Stimulated activated CD8-positive, alpha-beta memory T cell treated with anti-CD3 and anti-CD28 coated beads, Interleukin-4, amount 100 ng/mL, for 48 hours (primary cell): ENCODE results near the gene CRYAB.
"Not testable (repeated sequence)": the region's sequence is repeated elsewhere in the genome, so short reads cannot be mapped to it uniquely, and the experiment has no call there.

Source experiments
- DNase-seq: peaks from one replicate; pipeline ENCODE4 v3.0.0-alpha.2; 2020

CRYAB gene

DNA sequence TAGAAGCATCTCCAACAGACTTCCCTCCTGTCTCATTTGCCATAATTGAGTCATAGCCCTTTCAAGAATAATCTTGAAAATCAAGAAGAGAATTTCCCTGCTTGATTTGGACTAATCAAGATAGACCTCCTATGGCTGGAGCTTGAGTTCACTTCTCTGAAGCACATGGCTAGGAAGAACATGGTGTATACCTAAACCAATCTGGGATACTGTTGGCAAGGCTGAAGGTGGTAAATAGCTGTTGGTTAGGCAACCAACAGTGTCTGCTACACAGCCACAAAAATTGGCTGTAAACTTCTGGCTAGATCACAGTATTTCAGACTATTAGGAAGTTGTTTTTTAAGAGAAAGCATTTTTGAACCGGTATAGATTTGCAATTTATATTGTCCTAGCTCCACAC lies 4.9 kb downstream of the CRYAB start:
- DNase-seq = no peak

DNA sequence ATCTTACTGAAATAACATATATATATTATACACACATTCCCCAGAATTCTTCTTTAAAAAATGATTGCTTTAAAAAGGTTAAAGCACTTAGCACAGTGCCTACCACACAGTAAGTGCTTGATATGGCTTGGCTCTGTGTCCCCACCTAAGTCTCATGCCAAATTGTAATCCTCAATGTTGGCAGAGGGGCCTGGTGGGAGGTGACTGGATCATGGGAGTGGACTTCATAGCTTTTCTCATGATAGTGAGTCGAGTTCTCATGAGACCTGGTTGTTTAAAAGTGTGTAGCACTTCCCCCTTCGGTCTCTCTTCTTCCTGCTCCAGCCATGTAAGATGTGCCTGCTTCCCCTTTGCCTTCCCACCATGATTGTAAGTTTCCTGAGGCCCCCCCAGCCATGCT lies 6.2 kb downstream of the CRYAB start:
- no peak for DNase-seq

DNA sequence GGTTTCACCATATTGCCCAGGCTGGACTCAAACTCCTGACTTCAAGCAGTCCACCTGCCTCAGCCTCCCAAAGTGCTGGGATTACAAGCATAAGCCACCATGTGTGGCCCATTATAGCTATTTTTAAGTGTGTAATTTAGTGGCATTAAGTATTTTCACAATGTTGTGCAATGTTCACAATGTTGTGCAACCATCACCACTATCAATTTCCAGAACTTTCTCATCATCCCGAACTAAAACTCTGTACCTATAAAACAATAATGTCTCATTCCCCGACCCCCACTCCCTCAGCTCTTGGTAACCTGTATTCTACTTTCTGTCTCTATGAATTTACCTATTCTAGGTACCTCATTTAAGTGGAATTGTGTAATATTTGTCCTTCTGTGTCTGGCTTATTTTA lies 24.7 kb downstream of the CRYAB start:
- DNase-seq = no peak

DNA sequence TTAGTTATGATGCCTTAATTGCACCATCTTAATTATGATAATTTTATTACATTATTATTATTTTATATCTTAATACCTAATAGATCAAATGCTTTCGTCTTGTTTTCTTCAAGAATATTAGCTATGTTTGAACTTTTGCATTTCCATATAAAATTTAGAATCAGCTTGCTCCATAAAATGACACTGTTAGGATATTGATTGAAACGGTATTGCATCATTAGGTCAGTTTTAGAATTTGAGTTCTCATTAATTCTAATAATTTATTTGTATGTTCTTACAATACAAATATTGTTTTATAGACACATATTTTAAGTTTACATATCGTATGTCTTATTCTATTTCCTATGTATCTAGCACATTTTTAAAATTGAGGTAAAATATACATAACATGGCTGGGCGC lies 25.5 kb downstream of the CRYAB start:
- no peak for DNase-seq

DNA sequence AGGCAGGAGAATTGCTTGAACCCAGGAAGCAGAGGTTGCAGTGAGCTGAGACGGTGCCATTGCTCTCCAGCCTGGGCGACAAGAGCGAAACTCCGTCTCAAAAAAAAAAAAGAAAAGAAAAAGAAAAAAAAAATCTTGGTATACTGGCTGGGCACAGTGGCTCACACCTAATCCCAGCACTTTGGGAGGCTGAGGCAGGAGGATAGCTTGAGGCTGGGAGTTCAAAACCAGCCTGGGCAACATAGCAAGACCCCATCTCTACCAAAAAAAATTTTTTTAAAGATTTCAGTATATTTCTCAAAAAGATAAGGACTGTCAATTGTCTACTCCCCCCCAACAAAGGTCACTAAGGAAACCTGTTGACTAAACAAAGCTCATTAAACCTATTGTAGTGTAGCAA lies 26.5 kb downstream of the CRYAB start:
- not testable (repeated sequence) for DNase-seq

DNA sequence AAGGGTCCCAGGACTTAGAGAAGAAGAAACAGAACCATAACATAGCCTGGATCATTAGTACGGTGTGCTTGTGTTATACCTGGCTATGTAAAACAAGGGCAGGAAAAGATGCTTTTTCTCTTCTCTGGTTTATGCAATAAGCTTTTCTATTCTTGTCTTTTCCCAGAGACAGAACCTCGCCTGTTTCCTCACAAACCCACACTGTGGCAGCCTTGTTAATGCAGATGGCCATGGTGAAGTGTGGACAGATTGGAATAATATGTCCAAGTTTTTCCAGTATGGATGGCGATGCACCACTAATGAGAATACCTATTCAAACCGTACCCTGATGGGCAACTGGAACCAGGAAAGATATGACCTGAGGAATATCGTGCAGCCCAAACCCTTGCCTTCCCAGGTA lies 29.4 kb downstream of the CRYAB start:
- DNase-seq = no peak

DNA sequence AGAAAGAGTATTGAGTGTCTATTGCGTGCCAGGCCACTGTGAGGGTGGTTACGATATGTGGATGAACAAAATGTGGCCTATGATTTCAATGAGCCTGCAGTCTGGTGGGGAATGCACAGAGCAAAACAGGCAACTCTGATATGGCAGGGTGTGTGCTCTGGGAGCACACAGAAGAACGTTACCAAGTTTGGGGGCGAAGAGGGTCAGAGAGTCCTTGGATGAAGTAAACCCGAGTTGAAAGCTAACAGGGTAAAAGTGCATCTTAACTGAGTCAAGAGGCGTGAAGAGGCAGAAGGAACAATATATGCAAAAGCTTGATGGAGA lies 32.0 kb downstream of the CRYAB start:
- DNase-seq = no peak

DNA sequence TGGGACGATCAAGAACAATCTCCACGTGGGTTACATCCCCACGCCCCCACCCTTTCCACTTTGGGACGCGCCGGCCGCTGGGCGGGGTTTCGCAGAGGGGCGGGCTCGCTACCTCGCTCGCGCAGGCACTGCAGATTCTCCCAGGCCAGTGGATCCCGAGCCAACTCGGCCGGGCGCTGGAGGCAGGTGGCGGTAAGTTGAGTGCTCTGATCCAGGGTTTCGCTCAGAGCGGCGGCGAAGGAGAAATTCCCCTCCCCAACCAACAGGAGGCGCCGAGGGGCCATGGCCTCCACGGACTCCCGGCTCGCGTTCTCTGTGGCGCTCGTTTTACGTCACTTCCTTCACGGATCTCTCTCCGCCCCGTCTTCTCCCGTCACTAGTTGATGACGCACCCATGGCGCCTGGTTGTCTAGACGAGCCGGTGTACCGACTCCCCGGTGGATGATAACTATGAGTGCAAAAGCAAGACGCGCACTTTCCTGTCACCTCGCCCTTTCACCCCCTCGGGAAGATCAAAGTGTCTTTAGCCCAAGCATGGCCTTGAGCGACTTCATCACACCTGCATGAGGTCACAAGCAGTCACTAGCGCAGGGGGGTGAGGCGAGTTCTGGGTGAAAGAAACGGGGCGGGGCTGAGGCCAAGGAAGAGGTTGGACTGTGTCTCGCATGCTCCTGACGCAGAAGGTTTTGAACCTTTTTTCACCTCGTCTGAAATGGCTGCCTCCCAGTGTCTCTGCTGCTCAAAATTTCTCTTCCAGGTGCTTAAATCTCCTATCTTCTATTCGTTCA lies 32.5 kb downstream of the CRYAB start, which contains the start of the genes CFAP68 and FDXACB1:
CFAP68 (plus strand) TSS at position 693 of the 788 bp plus-strand sequence; CDS start at position 713, 20 bp downstream.
FDXACB1 (minus strand) TSS at position 317 of the 788 bp plus-strand sequence; CDS start at position 284, 33 bp downstream.
- peak; percentile 95 for DNase-seq

DNA sequence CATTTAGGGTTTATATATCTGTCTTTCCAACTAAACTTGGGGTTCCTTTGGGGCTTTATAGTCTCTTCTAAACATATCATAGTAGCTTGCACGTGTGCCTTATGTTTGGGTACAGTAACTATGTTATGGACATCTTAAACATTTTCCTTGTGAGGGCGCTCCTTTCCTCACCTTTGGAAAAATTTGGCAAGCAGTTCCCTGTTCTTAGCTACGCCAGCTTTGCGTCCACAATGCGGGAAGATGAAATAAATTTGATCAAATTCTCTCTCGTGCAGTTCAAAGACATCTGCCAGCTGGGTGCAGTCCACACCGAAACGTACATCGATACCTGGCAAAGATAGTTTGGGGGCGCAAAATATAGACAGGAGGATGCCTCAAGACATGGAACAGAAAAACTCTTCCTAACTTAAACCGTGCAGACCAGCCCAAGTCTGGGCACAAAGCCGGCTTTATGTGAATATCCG lies 33.2 kb downstream of the CRYAB start:
- DNase-seq = no peak

DNA sequence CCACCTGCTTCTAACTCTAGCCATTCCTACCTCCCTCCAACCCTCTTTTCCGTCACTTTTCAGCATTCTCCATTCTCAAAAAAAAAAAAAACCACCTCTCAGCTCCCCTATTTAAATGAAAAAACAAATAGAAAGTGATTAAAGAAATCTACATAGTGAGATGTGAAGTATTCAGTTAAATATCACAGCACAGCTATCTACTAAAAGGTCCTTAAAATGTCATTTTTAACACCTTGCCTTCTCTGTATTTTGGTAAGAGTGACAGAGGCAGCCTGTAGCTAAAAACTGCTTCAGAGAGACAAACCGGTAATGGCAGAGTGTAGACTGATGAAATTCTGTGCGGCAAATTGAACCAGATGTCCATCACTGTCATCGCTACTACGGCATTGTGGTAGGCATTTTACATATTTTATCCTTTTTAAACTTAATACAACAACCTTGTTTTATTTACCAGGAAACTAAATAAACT lies 39.8 kb downstream of the CRYAB start:
- DNase-seq = no peak

DNA sequence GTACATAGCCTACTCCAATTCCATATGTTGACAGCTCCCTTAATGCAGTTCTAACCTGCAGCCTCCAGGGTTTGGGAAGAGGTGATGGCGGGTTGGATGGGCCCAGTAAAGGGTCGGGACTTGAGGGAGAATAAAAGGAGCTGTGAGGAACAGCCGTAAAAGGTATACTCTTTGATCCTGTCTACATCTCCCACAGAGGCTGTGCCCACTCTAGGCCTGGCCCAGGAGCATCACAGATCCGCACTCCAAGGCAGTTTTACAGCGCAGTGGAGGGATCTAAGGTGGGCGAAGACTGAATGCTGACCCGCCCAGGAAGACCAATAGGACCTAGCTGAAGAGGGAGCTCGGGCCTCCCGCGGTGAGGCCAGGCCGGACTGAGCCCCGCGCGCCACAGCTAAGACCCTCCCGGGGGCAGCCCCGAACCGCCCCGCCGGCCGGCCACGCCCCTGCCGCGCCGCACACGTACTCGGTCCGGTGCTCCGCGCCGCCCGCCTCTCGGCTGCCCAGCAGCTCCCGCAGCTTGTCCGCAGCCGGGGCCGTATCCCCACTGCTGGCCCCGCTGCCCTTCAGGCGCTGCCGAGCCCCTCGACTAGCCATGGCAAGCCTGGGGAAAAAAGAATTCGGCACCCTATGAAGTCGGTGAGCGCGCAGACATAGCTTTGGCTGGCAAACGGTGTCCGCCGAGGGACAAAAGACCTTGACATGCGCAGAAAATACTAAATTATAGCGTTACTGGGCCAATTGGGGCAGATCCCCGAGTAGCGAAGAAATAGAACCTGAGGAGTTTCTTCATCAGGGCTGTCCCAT lies 40.5 kb downstream of the CRYAB start, which contains the start of gene ALG9:
ALG9 (minus strand) TSS at position 696 of the 807 bp plus-strand sequence; CDS start at position 597, 99 bp downstream.
- peak; percentile 94 for DNase-seq

DNA sequence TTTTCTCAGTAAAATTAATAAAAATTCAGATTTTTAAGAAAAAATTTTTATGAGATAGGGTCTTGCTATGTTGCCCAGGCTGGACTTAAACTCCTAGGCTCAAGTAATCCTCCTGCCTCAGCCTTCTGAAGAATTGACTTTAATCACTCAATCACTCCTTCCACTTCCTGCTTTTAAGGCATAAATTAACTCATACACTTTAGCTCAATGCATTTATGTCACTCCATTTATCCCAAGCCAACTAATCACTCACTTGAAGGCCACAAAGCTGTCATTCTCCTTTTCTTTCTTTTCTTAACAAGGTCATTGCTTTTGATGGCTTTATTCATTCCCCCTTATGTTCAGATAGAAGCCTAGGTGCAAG lies 41.1 kb downstream of the CRYAB start:
- no peak for DNase-seq

DNA sequence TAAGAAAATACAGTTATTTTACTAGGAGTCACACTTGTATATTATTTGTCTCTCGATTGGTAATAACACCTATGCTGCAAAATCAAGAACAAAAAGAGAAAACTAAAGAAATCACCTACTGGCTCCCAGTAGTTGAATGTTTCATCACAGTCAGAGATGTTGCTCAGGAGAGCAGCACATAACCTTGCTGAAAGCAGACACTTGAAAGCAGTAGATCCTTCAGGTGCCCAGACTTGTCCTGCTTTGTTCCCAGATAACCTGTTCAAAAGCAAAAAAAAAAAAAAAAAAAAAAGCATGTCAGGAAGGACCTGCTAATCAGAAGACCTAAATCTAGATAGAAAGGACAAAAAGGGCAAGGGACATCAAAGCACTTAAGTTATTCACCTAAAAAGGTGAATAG lies 41.5 kb downstream of the CRYAB start:
- DNase-seq = no peak

DNA sequence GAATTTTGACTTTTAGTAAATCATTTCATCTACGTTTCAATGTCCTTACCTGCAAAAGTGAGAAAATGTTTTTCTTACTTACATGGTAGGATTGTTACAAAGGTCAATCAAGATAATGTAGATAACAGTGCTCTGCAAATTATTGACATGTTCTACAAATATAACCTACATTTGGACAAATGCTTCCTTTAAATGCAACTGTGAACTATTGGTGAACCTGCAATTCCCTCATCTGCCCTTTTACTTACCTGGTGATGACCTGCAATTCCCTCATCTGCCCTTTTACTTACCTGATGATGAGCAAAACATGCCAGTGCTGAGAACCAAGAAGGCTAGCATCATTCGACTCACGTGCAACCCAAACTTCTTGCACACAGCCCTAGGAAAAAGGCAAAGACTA lies 51.3 kb downstream of the CRYAB start:
- DNase-seq = no peak
